ENCODE measurements around the gene ASB16.
"Not testable (repeated sequence)": the region's sequence is repeated elsewhere in the genome, so short reads cannot be mapped to it uniquely, and the experiment has no call there.

Gene ASB16

DNA sequence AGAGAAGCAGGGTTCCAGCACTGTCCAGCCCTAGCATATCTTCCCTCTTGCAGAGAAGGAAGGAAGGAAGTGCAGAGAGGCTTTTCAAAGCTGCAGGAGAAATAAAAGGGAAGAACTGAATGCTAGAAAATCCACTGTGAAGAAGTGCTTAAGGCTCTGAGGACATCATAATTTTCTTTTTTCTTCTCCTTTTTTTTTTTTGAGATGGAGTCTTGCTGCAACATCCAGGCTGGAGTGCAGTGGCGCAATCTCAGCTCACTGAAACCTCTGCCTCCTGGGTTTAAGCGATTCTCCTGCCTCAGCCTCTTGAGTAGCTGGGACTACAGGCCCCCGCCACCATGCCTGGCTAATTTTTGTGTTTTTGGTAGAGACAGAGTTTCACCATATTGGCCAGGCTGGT lies 21.4 kb upstream of the ASB16 start:
- not testable (repeated sequence) for DNase-seq

- DNase-seq = no peak
Measured at GRCh38 chr17:44149750-44150329, 20.7 kb upstream of the ASB16 start.

DNA sequence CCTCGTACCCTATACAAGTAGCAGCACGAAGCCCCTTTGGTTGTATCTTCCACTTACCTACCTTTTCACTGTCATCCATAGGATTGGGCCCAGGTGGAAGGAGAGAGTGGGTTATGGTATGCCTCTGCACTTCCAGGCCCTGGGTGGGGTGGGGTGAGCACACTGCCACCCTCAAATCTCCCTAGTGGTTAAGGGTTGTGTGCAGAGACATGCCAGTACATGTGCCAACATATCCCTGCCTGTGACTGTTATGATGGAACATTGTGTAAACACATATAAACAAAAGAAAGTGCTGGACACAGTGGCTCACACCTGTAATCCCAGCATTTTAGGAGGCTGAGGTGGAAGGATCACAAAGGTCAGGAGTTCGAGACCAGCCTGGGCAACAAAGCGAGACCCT lies 17.6 kb upstream of the ASB16 start:
- no peak for DNase-seq

DNA sequence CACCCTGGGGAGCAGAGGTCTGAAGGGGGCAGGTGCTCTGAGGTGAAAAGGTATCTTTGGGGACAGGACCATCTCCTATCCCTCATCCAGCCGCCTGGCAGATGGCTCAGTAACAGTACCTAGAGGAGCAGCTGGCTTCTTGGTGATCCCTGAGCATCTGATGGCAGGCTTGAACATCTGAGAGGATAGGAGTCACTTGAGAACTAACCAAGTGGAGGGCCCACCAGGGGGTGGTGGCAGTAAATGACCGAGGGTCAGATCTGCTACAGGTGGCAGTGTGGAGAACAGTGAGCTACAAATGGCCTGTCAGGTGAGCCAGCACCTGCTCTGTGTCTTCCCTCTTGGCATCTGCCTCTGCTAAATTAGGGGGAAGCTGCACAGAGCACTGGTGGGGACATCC lies 15.0 kb upstream of the ASB16 start:
- DNase-seq = no peak

DNA sequence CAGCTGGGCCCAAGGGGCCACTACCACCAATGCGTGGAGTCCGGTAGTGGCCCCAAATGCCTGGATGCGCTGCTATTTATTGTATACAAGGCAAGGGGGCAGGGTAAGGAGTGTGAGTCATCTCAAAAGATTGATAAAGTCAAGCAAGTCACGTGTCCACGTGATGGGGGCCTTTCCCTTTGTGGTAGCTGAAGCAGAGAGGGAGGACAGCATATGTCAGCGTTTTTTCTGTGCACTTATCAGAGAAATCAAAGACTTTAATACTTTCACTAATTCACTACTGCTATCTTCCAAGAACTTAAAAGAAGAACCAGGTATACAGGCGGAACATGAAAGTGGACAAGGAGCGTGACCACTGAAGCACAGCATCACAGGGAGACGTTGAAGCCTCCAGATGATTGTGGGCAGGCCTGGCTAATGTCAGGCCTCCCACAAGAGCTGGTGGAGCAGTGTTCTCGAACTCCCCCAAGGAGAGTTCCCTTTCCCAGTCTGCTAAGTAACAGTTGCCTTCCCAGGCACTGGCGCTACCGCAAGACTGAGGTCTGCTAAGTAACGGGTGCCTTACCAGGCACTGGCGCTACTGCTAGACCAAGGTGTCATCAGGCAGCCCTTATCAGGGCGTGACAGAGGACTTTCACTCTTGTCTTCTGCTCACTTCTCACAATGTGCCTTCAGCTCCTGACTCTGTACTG lies 10.8 kb upstream of the ASB16 start:
- DNase-seq = no peak

GRCh38 chr17:44164476-44164875 lies 6.0 kb upstream of the ASB16 start:
- no peak for DNase-seq

DNA sequence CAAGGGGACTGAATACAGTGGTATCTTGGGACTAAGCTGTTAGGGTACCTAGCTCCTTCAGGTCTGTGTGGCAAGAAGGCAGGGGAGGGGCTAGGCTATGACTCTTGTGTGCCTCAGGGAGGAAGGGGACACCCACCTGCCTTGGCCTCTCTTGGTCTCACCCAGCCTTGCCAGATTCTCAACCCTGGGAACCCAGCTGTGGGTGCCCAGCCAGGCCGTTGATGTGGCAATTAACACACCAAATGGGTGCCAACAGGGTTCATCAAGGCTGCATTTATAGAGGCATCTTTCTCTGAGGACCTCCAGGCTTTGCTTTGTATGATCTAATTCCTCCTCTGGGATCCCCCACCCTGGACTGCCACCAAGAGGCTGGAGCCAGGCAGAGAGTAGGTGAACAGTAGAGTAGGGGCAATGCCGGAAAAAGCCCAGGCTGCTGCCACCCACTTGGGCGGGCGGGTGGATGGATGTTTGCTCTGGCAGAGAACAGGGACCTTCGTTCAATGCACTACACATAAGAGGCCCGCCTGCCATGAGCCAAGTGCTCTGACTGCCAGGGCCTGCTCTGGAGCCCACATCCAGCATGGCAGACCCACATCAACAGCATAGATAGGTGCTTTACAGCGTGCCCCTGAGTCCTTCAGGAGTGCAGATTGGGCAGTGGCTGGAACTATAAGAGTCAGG lies 3.2 kb upstream of the ASB16 start:
- no peak for DNase-seq

- no peak for DNase-seq
Measured at GRCh38 chr17:44170135-44170498, 387 bp upstream of the ASB16 start.

DNA sequence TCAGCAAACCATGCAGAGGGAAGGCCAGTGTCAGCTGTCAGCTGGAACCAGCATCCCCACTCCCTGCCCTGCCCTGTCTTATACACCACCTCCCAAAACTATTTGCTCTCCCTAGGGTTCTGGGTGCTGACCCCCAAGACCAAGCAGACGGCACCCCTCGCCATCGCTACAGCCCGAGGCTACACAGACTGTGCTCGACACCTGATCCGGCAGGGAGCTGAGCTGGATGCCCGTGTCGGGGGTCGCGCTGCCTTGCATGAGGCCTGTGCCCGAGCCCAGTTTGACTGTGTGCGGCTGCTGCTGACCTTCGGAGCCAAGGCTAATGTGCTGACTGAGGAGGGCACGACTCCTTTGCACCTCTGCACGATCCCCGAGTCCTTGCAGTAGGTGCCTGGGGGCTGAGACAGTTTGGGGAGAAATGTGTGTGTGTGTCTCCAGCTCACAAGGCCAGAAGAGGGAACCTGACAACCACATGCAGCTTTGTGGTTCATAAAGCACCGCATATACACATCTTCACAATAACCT lies 1.5 kb downstream of the ASB16 start:
- DNase-seq = no peak

DNA sequence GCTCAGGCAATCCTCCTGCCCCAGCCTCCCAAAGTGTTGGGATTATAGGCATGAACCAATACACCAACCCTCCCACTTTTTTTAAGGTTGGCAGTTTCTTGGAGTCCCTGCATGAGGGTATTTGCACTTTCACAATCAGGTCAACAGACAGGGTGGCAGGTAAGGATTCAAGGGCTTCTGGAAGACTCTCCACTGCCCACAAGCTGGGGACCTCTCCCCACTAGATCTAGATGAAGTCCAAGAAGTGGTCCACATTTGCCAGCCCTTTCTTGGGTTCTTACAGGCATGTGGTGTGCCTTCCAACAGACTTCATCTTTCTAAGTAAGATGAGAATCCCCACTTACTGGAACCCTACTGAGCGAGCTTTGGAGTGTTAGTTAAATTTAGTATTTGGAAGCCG lies 3.9 kb downstream of the ASB16 start:
- no peak for DNase-seq

DNA sequence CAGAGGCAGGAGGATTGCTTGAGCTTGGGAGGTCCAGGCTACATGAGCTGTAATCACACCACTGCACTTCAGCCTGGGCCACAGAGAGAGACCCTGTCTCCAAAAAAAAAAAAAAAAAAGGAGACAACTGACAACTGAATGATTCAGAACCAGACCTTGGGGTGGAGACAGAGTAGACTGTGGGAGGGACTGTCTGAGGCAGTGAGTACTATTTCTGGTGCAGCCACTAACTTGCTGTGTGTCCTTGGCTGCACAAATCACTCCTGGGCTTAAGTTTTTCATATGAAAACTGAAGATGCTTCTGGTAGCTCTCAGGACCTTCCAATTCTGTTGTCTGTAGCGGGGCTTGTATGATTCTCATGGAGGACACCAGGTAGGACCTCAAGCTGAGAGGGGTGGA lies 5.8 kb downstream of the ASB16 start:
- DNase-seq = no peak

GRCh38 chr17:44176671-44177501 lies 6.4 kb downstream of the ASB16 start:
- no peak for DNase-seq

DNA sequence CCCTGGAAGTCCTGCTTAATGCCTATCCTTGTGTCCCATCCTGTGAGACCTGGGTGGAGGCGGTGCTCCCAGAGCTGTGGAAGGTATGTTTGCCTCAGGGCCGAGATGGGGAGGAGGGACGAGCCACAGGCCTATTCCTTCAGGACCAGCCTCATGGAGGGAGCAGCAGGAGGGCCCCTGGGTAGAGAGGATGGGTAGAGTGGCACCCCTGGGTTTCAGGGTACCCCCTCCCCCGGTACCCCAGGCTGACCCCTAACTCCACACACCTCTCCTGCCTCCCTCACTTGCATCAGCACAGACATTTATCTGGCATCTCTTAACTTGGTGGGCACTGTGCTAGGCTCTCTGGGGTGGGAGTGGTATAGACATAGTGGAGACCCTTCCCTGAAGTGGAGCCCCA lies 7.1 kb downstream of the ASB16 start:
- no peak for DNase-seq

DNA sequence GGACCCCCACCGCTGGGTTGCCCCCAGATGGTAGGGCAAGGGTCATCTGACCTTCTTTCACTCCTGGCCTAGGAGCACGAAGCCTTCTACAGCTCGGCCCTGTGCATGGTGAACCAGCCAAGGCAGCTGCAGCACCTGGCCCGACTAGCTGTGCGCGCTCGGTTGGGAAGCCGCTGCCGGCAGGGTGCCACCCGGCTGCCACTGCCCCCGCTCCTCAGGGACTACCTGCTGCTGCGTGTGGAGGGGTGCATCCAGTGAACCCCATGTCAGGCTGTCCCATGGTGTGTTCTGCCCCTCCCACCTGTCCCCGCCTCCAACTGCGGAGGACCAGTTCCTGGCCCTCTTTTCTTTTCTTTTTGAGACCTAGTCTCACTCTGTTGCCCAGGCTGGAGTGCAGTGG lies 7.6 kb downstream of the ASB16 start:
- DNase-seq = no peak

GRCh38 chr17:44183024-44183423 lies 12.5 kb downstream of the ASB16 start:
- DNase-seq = no peak

GRCh38 chr17:44184212-44184810 lies 13.8 kb downstream of the ASB16 start:
- no peak for DNase-seq

DNA sequence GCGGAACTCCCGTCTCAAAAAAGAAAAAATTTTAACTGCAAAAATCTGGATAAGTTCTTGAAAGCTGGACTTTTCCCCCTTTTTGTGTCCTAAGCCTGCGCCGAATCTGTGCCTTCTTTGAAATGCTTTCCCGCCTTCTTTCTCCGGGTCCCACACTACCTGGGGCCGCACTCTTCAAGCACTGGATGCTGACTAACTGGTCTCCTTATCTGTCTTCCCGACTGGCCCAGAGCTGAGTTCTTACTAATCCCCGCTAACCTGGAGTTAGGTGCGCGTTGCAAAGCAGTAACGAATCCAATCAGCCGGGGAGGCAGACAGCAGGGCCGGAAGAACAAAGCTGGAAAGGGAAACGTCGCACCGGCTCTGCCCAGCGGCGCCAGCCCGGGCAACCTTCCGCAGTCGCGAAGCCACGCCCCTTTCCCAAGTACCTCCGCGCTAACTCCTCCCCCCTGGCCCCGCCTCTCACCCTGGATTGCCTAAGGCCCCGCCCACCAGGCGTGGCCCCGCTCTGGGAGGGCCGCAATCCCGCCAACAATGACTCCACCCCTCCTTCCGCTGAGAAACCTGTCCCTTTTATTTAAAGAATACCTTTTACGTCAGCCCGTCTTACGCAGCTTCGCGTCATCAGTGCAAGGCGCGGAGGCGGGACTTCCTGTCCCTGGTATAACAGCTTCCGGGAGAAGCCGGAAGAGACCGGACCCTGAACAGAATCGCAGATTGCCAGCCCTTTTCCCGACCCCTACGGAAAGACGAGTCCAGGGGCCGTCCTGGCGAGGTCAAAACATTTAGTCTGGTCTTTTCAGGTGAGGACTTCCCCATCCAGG lies 16.0 kb downstream of the ASB16 start, which contains the start of gene TMUB2:
Gene TMUB2 (plus strand): TSS at position 666 of the 824 bp plus-strand sequence. CDS start 737 bp downstream, outside the sequence.
- DNase-seq = peak; percentile 98

DNA sequence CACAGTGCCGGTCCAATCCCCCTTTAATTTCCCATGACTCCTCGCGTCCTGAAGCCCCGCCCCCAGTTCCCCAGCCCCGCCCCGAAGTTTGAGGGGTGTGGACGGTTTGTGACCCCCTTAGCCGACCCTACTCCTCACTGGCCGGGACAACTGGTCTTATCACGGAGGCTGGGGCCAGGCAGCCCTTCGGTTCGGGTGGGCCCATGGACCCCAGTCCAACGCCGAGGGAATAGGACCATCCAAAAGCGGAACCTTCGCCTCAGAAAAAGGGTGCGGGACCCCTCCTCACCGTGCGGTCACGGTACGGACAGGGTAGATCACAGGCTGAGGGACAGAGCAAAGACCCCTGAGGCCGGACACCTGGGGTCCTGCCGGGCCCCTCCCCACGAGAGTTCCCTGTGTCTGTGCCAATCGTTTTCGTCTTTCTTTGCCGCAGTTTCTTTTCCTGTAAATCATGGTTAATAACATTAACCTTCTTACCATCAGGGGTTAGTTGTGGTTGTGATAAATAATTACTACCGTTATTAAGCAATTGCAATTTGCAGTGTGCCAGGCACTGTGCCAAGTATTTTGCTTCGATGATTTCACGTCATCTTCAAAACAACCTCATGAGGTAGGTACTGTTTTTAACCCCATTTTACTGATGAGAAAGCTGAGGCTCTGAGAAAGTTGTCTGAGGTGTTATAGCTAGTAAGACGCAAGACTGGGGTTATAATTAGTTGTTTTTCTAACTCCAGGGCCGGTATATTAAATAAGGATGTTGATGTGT lies 16.8 kb downstream of the ASB16 start:
- no peak for DNase-seq

DNA sequence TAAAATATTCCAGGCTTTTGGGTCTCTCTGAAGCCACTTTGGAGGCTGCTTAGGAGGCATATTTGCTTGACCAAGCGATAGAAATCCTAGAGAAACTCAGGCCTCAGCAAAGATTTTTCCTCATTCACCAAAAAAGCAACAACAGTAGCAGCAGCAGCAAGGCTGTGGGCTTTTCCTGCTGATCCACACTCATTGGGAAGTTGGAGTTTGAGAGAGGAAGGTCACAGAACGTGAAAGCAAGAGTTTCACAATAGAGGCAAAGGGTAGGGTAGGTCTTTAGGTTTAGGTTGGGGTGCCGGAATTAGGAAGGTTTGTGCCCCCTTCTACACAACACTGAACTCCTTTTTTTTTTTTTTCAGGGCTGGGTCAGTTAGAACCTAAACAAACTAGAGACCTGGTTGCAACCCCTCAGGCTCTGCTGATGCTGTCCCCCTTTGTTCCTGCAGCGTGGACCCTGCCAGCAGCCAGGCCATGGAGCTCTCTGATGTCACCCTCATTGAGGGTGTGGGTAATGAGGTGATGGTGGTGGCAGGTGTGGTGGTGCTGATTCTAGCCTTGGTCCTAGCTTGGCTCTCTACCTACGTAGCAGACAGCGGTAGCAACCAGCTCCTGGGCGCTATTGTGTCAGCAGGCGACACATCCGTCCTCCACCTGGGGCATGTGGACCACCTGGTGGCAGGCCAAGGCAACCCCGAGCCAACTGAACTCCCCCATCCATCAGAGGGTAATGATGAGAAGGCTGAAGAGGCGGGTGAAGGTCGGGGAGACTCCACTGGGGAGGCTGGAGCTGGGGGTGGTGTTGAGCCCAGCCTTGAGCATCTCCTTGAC lies 18.3 kb downstream of the ASB16 start:
- DNase-seq = no peak

- no peak for DNase-seq
Measured at GRCh38 chr17:44190481-44190880, 20.0 kb downstream of the ASB16 start.
